ENCODE results near the gene ZDHHC24.

DNA sequence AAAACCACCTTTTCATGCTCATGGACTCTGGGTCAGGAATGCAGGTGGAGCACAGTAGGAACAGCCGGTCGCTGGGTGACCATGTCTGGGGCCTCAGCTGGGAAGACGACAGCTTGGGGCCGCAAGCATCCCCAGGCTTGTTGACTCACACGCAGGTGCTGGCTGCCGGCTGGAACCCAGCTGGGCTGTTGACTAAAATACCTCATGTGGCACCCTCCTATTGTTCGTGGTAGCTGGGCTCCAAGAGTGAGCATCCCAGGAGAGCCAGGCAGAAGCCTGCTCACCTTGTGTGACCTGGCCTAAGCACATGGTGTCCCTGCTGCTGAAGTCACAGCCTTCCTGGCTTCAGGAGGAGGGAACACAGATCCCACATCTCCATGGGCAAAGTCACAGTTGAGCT is 56.2 kb downstream of the ZDHHC24 start:
- TF ChIP-seq, protein P1, sequence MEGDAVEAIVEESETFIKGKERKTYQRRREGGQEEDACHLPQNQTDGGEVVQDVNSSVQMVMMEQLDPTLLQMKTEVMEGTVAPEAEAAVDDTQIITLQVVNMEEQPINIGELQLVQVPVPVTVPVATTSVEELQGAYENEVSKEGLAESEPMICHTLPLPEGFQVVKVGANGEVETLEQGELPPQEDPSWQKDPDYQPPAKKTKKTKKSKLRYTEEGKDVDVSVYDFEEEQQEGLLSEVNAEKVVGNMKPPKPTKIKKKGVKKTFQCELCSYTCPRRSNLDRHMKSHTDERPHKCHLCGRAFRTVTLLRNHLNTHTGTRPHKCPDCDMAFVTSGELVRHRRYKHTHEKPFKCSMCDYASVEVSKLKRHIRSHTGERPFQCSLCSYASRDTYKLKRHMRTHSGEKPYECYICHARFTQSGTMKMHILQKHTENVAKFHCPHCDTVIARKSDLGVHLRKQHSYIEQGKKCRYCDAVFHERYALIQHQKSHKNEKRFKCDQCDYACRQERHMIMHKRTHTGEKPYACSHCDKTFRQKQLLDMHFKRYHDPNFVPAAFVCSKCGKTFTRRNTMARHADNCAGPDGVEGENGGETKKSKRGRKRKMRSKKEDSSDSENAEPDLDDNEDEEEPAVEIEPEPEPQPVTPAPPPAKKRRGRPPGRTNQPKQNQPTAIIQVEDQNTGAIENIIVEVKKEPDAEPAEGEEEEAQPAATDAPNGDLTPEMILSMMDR (IDR thresholded peaks at IDR 0.05 in 2 of 3, conservative IDR thresholded peaks at IDR 0.05 in 1 of 3; ENCODE audit: borderline replicate concordance in 1 of 3, insufficient read depth in 1 of 3, low read depth in 2 of 3, low read length in 2 of 3) = no peak
- TF ChIP-seq, protein P2, sequence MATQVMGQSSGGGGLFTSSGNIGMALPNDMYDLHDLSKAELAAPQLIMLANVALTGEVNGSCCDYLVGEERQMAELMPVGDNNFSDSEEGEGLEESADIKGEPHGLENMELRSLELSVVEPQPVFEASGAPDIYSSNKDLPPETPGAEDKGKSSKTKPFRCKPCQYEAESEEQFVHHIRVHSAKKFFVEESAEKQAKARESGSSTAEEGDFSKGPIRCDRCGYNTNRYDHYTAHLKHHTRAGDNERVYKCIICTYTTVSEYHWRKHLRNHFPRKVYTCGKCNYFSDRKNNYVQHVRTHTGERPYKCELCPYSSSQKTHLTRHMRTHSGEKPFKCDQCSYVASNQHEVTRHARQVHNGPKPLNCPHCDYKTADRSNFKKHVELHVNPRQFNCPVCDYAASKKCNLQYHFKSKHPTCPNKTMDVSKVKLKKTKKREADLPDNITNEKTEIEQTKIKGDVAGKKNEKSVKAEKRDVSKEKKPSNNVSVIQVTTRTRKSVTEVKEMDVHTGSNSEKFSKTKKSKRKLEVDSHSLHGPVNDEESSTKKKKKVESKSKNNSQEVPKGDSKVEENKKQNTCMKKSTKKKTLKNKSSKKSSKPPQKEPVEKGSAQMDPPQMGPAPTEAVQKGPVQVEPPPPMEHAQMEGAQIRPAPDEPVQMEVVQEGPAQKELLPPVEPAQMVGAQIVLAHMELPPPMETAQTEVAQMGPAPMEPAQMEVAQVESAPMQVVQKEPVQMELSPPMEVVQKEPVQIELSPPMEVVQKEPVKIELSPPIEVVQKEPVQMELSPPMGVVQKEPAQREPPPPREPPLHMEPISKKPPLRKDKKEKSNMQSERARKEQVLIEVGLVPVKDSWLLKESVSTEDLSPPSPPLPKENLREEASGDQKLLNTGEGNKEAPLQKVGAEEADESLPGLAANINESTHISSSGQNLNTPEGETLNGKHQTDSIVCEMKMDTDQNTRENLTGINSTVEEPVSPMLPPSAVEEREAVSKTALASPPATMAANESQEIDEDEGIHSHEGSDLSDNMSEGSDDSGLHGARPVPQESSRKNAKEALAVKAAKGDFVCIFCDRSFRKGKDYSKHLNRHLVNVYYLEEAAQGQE (IDR thresholded peaks at IDR 0.05; ENCODE audit: low read depth) = no peak
- TF ChIP-seq, protein P3, sequence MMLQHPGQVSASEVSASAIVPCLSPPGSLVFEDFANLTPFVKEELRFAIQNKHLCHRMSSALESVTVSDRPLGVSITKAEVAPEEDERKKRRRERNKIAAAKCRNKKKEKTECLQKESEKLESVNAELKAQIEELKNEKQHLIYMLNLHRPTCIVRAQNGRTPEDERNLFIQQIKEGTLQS (IDR thresholded peaks at IDR 0.05) = no peak
- no peak for TF ChIP-seq POLR2A (IDR thresholded peaks at IDR 0.05; ENCODE audit: borderline replicate concordance, extremely low read depth, insufficient read depth, insufficient read length)
- no peak for TF ChIP-seq SIN3A (IDR thresholded peaks at IDR 0.05; ENCODE audit: low read depth)
- no peak for TF ChIP-seq RAD21 (IDR thresholded peaks at IDR 0.05; ENCODE audit: low read depth)
- no peak for TF ChIP-seq EZH2 (IDR thresholded peaks at IDR 0.05)
- TF ChIP-seq SP1 (IDR thresholded peaks at IDR 0.05; ENCODE audit: low read depth) = no peak
- TF ChIP-seq POLR2AphosphoS5 (IDR thresholded peaks at IDR 0.05; ENCODE audit: low read depth, low read length) = no peak
- TF ChIP-seq EZH2phosphoT487 (IDR thresholded peaks at IDR 0.05; ENCODE audit: borderline replicate concordance) = no peak
- TF ChIP-seq TCF7L2 (IDR thresholded peaks at IDR 0.05; ENCODE audit: borderline replicate concordance, extremely low read depth, insufficient read depth, insufficient read length) = no peak
- TF ChIP-seq, protein P4, sequence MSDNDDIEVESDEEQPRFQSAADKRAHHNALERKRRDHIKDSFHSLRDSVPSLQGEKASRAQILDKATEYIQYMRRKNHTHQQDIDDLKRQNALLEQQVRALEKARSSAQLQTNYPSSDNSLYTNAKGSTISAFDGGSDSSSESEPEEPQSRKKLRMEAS (IDR thresholded peaks at IDR 0.05) = no peak

All from HCT116 (cell line).